Right ventricle myocardium superior (tissue), 1 donor: ENCODE results near the gene WSB2. TPM values are rescaled to one million over a fixed set of nuclear protein-coding genes. Genes with fewer than 3 reads are reported as not detected.
A peak's percentile ranks its signal among the peaks of the same experiment; 100 is the strongest.
"Not testable (repeated sequence)": the region's sequence is repeated elsewhere in the genome, so short reads cannot be mapped to it uniquely, and the experiment has no call there.

ENCODE experiments used
- ATAC-seq: fragments of 200-7000 bp; cut with Tn5 transposase; one replicate; pipeline ENCODE4 v1.9.1; 2020; ENCODE audit warnings: mild to moderate bottlenecking; ENCODE audit not compliant: poor library complexity
- DNase-seq: peaks from one replicate; pipeline ENCODE4 v3.0.0-alpha.2; 2020
- intact Hi-C: fragments of 100-400 bp; cut with DNase I; formaldehyde crosslinking; loops from one replicate; pipeline ENCODE4 v1.11.2; 2022
- long read RNA-seq: library from polyadenylated mRNA; unstranded; transcript quantifications from one replicate; pipeline ENCODE4 v2.0.0, GENCODE V29; 2021
- total RNA-seq: library from RNA; stranded (reverse); fragmentation: NEBNext Ultra II Directional; extraction: Animal tissue kit (Norgen Biotek cat#: 25700); gene quantifications from one replicate; pipeline ENCODE4 v1.2.1, GENCODE V29; 2021
- donor health status: DM: no; HTN: yes; CAD: no; lungs with severe emphysema.

The WSB2 gene
- total RNA-seq = 98.1 TPM
- long read RNA-seq, transcript WSB2-203 (8 exons, 1,328 nt) = minor isoform, 5 of 222 reads
- long read RNA-seq, transcript WSB2-201 (9 exons, 2,646 nt) = major isoform, 166 of 222 reads
- long read RNA-seq, partial matches to known transcripts = 40 of 222 reads
- long read RNA-seq, other reads (novel, unspliced or antisense) = 5 of 222 reads

- ATAC-seq = peak; percentile 62
- intact Hi-C loops = no loop called here
- DNase-seq = peak; percentile 87
These were observed at the start of gene WSB2 for GRCh38 chr12:118061011-118061872. WSB2 (minus strand) TSS chr12:118061179; CDS start chr12:118061048, 131 bp downstream.

- no peak for ATAC-seq
- intact Hi-C loops = loop anchor here (10.0 kb wide), 1 partner anchor 234 kb away; no protein-coding TSS in a partner anchor
- DNase-seq = no peak
These were observed 48.1 kb upstream of the WSB2 start for GRCh38 chr12:118109088-118109487.

- no peak for DNase-seq
- no peak for ATAC-seq
- intact Hi-C loops = loop anchor here (10.0 kb wide), 1 partner anchor 233 kb away; no protein-coding TSS in a partner anchor
These were observed 46.7 kb upstream of the WSB2 start for GRCh38 chr12:118107694-118108093.

- ATAC-seq (no peak), DNase-seq (no peak)
- intact Hi-C loops = loop anchor here (10.0 kb wide), 1 partner anchor 232 kb away; no protein-coding TSS in a partner anchor
These were observed 46.0 kb upstream of the WSB2 start for GRCh38 chr12:118107011-118107410.

GRCh38 chr12:118103601-118104382, 42.8 kb upstream of the WSB2 start, which contains the start of gene VSIG10:
VSIG10 (minus strand) TSS chr12:118104011; CDS start chr12:118103671, 340 bp downstream.
- peak; percentile 97 for ATAC-seq
- intact Hi-C loops = loop anchor here (10.0 kb wide), 1 partner anchor 229 kb away; no protein-coding TSS in a partner anchor
- DNase-seq = peak; percentile 86

GRCh38 chr12:118103201-118103600, 42.2 kb upstream of the WSB2 start:
- DNase-seq (peak; percentile 46), ATAC-seq (peak; percentile 25)
- intact Hi-C loops = loop anchor here (10.0 kb wide), 1 partner anchor 228 kb away; no protein-coding TSS in a partner anchor

- ATAC-seq (no peak), DNase-seq (no peak)
- intact Hi-C loops = loop anchor here (10.0 kb wide), 1 partner anchor 228 kb away; no protein-coding TSS in a partner anchor
These were observed 41.6 kb upstream of the WSB2 start for GRCh38 chr12:118102609-118103008.

- intact Hi-C loops = loop anchor here (10.0 kb wide), 1 partner anchor 227 kb away; no protein-coding TSS in a partner anchor
- ATAC-seq = no peak
These were observed 41.1 kb upstream of the WSB2 start for GRCh38 chr12:118102070-118102469.

GRCh38 chr12:118101051-118101450, 40.1 kb upstream of the WSB2 start:
- no peak for ATAC-seq
- intact Hi-C loops = loop anchor here (10.0 kb wide), 1 partner anchor 226 kb away; no protein-coding TSS in a partner anchor
- no peak for DNase-seq

More at GRCh38 chr12:118102070-118102469, 41.1 kb upstream of the WSB2 start:
- DNase-seq = no peak

- intact Hi-C loops = no loop called here
- DNase-seq (no peak), ATAC-seq (no peak)
These were observed 38.1 kb upstream of the WSB2 start for GRCh38 chr12:118098911-118099671.

- intact Hi-C loops = no loop called here
- DNase-seq (no peak), ATAC-seq (no peak)
These were observed 37.4 kb upstream of the WSB2 start for GRCh38 chr12:118098401-118098800.

GRCh38 chr12:118094039-118094438, 33.1 kb upstream of the WSB2 start:
- intact Hi-C loops = no loop called here
- DNase-seq (no peak), ATAC-seq (no peak)

- DNase-seq (no peak), ATAC-seq (no peak)
- intact Hi-C loops = no loop called here
These were observed 28.8 kb upstream of the WSB2 start for GRCh38 chr12:118089782-118090181.

GRCh38 chr12:118082161-118082560, 21.2 kb upstream of the WSB2 start:
- ATAC-seq = no peak
- intact Hi-C loops = no loop called here
- DNase-seq = no peak

- intact Hi-C loops, ATAC-seq, DNase-seq: not testable (repeated sequence)
These were observed 20.5 kb upstream of the WSB2 start for GRCh38 chr12:118081521-118081920.

- DNase-seq (no peak), ATAC-seq (no peak)
- intact Hi-C loops = no loop called here
These were observed 12.8 kb upstream of the WSB2 start for GRCh38 chr12:118073768-118074167.

GRCh38 chr12:118070650-118071049, 9.7 kb upstream of the WSB2 start:
- intact Hi-C loops = no loop called here
- ATAC-seq = no peak
- DNase-seq = no peak

- ATAC-seq (no peak), DNase-seq (no peak)
- intact Hi-C loops = no loop called here
These were observed 7.5 kb upstream of the WSB2 start for GRCh38 chr12:118068445-118068844.
